GM21515 (cell line): ENCODE measurements around the gene FOXN1.

Experiments used
- ATAC-seq: cut with Tn5 transposase; IDR thresholded peaks from one replicate; pipeline ENCODE4 v1.9.1; 2021; ENCODE audit not compliant: unreplicated experiment

FOXN1 gene

DNA sequence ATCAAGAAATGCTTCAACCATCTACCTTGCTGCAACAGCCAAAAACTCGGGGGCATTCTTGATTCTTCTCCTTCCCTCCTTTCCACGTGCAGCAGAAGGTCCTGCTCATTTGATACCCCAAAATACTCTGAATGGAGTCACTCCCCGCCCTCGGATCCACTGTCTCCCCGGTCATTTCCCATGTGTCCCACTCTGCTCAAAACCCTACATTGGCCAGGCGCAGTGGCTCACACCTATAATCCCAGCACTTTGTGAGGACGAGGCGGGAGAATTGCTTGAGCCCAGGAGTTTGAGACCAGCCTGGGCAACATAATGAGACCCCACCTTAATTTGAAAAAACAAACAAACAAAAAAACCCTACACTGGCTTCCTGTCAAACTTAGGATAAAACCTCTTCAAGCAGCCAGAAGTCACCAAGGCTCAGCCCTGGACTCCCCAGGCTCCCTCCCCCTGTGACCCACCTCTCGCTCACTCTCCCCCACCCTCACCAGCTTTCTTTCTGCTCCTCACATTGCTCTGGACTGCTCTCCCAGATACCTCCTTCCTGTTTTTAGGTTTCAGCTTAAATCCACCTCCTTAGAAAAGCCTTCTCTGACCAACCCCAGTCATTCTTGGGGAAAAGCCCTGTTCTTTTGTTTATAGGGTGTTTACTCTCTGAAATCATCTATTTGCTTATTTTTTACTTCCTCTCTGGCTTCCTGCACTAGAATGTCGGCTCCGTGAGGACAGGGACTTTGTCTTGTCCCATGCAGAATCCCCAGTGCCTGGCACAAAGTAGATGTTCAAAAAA lies 29.9 kb upstream of the FOXN1 start:
- ATAC-seq, result no peak

- ATAC-seq, result no peak
Measured at GRCh38 chr17:28477928-28478327, 28.2 kb upstream of the FOXN1 start.

DNA sequence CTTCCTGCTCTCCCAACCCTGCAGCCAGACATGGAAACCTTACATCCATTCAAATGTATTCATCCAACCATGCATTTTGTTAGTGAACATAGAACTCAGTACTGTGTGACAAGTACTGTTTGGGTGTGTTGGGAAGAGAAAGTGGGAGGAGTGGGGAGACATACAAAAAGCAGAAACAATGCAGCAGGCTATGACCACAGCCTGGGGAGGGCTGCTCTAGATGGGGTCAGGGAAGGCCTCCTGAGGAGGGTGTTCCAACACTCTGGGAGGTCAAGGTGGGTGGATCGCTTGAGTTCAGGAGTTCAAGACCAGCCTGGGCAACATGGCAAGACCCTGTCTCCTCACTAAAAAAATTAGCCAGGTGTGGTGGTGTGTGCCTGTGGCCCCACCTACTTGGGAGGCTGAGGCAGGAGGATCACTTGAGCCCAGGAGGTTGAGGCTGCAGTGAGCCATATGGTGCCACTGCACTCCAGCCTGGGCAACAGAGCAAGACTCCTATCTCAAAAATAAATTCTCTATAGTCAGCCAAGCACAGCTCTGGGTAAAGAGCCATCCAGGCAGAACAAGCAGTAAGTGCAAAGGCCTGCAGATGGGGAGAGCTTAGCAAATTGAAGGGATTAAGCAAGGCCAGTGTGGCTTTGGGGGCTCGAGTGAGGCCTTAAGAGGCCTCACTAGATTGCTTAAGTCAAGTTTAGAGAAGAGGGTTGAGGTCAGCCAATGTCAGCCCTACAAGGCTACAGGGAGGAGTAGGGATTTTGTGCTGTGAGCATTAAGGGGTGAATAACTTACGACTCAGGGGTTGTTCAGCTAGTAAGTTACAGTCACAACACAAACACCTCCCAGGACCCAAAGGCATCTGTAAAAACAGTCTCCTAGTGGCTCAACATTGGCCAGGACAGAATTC lies 27.2 kb upstream of the FOXN1 start:
- no peak for ATAC-seq

GRCh38 chr17:28480278-28480677 lies 25.9 kb upstream of the FOXN1 start:
- no peak for ATAC-seq

DNA sequence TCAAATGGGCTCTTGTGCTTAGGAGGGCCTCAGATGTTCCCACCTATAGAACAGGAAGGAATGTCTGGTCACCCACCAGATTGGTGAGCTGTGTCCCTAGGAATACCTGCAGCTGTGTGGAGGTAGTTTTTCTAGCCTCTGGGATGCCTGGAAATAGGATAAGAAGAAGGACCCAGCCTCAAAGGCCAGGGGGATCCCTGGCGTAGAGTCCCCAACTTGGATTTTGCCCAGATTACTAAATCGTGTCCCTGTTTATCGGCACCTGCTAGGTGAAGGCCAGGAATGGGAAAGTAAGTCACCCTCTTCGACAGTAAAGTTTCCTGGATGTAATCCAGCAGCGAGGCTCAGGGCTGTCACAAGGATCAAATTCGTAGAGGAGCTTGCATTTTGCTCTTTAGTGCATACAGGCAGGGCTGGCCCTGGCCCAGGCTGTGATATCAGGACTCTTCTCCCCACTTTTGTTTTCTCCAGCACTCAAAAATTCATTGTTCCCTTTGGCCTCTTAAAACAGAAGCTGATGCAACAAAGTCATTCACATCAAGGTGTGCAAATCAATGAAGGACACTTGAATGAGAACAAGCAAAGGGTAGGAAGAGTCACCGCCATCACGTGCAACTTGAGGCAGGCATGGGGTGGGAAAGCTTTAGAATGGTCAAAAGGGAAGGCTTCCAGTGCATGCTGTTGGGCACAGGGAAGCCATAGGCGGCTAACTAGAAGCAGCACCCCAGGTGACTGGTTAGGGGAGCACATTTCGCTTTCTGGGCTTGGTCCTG lies 25.2 kb upstream of the FOXN1 start:
- no peak for ATAC-seq

DNA sequence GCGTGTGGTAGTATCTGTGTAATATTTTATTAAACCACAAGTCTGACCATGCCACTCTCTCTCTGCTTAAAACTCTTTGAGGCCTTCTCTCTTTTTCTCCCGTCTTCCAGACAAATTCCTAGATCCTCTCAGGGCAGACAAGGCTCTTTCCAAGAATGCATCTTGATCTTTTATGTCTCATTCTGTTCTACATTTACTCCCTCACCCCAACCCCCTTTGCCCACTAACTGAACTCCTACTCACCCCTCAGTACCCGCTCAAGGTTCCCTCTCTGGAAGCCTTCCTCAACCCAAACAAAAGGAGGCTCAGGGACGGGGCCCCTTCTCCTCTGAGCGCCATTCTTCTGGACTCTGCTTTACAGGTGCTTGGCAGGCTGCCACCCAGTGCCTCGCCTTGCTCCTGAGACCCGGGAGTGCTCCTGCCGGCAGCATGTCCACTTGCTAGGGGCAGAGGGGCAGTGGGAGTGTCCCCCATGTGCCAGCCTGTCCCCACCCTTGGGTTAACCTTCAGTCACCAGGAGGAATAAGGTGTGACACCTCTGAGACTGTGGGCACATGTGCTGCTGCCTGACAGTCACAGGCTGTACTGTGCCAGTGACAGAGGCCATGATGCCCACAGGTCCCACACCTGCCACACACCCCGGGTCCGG lies 23.5 kb upstream of the FOXN1 start:
- ATAC-seq, result no peak

DNA sequence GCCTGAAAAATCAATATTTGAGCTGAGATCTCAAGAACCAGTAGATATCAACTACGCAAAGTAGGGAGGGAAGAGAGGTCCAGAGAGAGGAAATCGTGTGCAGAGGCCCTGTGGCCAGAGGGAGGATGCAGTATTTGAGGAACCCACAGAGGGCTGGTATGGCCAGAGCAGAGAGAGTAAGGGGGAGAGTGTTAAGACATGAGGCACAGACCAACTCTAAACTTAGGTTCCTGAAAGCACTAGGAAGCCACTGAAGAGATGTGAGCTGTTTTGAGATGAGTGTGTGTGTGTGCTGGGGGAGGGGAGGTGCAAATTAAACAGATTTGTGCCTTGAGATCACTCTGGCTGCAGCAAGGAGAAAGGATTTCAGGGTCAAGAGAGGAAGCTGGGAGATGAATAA lies 21.9 kb upstream of the FOXN1 start:
- ATAC-seq, result no peak

- no peak for ATAC-seq
Measured at GRCh38 chr17:28485049-28485448, 21.1 kb upstream of the FOXN1 start.

DNA sequence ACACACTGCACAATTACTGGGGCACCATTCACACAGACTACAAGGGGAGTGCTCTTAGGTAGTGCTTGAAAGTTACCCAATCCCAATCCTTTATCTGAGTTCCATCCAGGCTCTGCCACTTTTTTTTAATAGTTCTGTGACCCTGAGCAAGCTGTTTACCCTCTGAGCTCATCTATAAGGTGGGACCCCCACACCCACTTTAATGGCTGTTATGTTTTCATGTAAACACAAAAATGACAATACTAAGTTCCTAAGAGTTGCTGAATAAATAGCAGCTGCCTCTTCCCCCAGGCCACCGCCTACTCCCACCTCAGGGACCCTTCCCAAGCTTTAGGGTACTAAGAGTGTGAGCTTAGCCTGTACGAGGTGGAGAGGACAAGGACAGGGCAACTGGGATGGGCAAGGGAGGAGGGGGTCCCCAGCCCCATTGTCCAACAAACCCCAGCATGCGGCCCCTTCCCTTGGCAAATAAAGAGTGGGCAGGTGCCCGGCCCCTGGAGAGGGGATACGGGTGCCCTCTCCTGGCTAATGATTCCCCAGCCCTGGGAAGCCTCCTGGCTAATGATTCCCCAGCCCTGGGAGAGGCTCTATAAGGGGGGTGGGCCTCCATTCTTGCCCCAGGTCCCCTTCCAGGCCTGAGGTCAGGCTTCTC lies 18.1 kb upstream of the FOXN1 start:
- ATAC-seq, result no peak

- ATAC-seq, result no peak
Measured at GRCh38 chr17:28488533-28489276, 17.4 kb upstream of the FOXN1 start.

DNA sequence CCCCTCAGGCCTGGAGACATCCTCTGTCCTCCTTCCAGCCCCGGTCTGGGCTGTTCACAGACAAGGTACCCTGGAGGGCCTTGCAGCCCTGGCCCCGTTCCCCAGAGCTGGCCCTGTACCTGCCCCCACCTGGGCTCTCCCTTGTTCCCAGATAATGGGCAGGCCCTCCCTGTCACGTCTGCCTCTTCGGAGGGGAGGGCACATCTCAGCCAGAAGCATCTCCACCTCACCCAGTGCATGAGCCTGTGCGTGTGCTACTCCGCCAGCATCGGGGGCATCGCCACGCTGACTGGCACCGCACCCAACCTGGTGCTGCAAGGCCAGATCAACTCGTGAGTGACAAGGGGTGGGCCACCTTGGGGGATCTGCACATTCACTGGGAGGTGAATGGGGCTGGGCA lies 14.9 kb upstream of the FOXN1 start:
- ATAC-seq, result no peak

GRCh38 chr17:28491860-28492259 lies 14.3 kb upstream of the FOXN1 start:
- ATAC-seq, result no peak

DNA sequence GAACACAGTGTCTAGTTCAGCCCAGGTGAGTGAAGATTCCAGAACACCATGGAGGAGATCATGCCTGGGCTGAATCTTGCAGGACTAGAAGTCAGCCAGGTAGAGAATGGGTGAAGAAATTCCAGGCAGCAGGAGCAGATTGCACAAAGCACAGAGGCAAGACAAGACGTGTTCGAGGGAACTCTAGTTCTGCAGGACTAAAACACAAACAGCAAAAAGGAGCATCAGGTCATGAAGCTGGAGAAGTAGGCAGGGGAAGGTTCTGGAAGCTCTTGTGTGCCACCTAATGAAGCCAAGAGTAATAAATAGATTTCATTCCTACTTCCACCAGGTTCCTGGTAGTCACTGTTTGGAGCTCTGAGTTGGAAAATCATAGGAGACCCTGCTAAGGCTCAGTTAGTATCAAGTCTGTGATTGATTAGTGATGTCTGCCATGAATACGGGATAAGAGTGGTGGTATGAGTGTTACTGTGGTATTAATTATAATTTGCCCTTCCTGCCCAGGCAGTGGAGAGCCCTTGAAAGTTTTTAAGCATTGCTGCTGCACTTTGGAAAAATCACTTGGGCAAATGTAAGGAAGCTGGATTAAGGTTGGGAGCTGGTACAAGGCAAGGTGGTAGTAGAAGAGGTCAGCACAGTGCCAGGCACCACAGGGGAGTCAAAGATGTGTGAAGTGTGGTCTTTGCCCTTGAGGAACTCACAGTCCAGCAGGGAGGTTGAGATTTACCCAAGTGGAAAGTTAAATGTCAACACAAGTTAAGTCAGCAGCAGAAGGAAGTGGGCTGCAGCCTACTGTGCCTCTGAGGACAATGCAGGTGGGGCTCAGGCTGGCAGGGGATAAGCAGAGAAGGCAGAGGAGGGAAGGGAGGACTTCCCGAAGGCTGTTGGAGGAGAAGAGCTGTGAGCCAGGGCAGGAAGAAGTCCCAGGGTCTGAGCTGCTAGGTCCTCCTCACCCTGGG lies 13.5 kb upstream of the FOXN1 start:
- no peak for ATAC-seq

- no peak for ATAC-seq
Measured at GRCh38 chr17:28493460-28493859, 12.7 kb upstream of the FOXN1 start.

DNA sequence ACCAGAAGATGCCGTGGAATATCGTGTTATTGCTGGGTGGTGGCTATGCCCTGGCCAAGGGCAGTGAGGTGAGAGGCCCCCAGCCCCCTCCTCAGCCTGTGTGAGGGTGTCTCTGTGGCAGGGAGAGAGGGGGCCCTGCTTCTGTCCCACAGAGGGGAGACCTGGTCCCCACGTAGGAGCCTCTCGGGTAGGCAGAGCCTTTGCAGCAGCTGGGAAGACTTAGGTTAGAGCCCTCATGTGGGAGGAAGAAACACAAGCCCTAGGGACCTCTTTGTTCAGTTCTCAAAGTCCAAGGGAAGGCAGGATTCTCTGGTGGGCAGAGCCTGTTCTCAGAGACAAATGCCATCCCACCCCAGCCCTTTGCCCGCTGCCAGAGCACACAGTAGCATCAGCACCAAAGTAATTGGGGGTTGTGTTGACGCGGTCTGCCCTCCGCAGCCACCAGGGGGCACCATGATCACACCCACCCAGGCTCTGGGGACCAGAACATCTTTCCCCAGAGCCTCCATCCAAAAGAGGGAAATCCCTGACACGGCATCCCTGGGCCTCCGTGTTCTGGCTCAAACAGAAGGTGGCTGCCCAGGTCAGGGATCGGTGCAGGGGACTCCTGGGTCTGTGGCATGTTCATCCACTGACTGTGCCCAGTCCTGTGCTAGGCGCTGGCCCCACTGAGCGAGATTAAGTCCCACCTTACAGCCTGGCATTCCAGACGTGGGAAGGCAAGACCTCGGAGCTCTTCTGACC lies 11.5 kb upstream of the FOXN1 start:
- ATAC-seq, result no peak

DNA sequence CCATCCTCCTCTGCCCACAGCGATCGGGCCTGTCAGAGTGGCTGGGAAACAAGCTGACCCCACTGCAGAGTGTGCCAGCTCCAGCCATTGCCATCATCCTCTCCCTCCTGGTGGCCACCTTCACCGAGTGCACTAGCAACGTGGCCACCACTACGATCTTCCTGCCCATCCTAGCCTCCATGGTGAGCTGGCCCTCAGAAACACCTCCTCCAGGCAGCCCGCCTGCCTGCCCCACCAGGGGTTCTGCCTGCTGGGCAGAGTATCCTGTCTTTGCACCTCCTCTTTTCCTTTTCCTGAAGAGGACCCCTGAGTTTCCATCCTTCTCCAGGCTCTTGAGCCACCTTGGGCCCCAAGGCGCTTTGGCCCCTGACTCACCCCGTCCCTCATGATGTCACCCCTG lies 10.5 kb upstream of the FOXN1 start:
- no peak for ATAC-seq

DNA sequence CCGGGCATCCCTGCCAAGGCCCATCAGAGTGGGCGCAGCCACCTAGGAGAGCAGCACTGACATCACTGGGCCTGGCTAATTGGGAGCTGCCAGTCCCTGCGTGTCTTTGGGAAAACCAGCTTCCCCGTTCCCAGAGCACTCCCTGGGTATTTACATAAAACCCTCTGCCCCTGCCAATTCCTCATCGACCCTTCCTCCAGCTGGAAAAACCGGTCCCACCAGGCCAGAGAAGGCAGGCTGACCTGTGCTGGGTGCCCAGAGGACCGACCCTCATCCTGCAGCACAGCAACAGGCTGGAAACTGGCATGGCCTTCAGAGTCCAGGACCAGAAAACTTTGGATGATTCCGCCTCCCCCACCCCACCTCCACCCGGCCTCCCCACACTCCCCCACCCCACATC lies 8.2 kb upstream of the FOXN1 start:
- no peak for ATAC-seq
